Epithelial cell of proximal tubule (primary cell): ENCODE data around the gene MRPS27. TPM values are rescaled to one million over a fixed set of nuclear protein-coding genes. Genes with fewer than 3 reads are reported as not detected.

Experiments
- DNase-seq: peaks from one replicate; pipeline ENCODE4 v3.0.0-alpha.2; 2011; ENCODE audit warnings: low read depth
- H3K4me3 ChIP-seq: 2 replicates; pipeline ENCODE4 v1.5.1; 2011; ENCODE audit warnings: low read depth, mild to moderate bottlenecking, low read length
- total RNA-seq: library from RNA; depleted of rRNA; stranded (reverse); fragments of >200 nt; gene quantifications from 2 replicates; pipeline ENCODE4 v1.2.3, GENCODE V29; 2015
- TF ChIP-seq, protein P1 (sequence below): conservative IDR thresholded peaks from 2 replicates; pipeline ENCODE4 v1.5.1; 2012; ENCODE audit warnings: low read depth, mild to moderate bottlenecking, low read length

The MRPS27 gene
- total RNA-seq, 1 donor from 2014 or later = 54.4 TPM

DNA sequence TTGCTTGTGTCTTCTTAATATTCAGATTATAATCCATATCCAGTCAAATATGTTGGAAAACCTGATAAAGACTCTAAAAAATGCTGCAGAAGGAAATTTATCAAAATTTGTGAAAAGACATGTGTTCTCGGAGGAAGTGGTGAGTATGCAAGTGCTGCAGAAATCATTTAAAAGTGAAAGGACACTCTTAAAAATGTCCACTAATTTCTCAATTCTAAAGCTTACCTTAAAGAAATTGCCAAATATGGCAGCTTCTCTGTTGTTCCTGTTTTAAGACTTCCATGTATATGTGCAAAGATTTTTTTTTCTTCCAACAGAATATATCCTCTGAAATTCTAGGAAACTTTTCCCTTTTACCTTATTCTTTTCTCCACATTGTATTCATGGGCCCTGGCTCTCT is 32.6 kb upstream of the MRPS27 start:
- no peak for DNase-seq
- TF ChIP-seq, protein P1, sequence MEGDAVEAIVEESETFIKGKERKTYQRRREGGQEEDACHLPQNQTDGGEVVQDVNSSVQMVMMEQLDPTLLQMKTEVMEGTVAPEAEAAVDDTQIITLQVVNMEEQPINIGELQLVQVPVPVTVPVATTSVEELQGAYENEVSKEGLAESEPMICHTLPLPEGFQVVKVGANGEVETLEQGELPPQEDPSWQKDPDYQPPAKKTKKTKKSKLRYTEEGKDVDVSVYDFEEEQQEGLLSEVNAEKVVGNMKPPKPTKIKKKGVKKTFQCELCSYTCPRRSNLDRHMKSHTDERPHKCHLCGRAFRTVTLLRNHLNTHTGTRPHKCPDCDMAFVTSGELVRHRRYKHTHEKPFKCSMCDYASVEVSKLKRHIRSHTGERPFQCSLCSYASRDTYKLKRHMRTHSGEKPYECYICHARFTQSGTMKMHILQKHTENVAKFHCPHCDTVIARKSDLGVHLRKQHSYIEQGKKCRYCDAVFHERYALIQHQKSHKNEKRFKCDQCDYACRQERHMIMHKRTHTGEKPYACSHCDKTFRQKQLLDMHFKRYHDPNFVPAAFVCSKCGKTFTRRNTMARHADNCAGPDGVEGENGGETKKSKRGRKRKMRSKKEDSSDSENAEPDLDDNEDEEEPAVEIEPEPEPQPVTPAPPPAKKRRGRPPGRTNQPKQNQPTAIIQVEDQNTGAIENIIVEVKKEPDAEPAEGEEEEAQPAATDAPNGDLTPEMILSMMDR = no peak
- no peak overlapping the region for H3K4me3 ChIP-seq

DNA sequence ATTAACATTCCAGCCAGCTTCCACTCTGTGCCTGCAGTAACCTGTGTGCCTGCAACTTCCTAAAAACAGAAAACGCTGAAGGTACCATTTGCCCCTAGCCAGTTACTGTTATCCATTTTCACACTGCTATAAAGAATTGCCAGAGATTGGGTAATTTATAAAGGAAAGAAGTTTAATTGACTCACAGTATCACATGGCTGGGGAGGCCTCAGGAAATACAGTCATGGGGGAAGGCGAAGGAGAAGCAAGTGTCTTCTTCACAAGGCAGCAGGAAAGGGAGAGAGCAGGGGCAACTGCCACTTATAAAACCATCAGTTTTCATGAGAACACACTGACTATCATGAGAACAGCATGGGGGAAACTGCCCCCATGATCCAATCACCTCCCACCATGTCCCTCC is 31.3 kb upstream of the MRPS27 start:
- TF ChIP-seq, protein P1 = no peak
- DNase-seq = no peak

DNA sequence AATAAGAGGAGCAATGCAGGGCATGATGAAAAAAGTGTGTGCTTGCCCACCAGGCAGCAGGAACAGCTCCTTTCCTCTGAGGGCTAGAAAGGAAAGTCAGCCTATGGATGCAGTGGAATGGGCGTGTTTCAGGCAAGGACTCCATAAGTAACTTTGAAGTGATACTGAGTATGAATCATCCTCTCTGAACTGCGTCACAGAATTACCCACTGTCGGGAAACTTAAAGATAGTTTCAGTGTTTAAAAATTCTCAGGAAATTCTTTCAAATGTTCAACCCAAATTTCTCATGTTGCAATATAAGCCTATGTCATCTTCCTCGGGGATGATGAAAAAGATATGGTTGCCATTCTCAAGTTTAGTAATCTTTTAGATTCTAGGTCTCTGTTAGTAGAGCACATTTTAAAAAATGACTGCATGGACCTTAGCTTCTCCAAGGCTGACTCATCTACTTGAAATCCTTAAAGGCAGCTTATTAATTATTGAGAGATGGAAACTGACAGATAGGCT is 27.8 kb upstream of the MRPS27 start:
- H3K4me3 ChIP-seq = no peak overlapping the region
- TF ChIP-seq, protein P1 = no peak
- no peak for DNase-seq

More for the DNA sequence above, 31.3 kb upstream of the MRPS27 start:
- no peak overlapping the region for H3K4me3 ChIP-seq

DNA sequence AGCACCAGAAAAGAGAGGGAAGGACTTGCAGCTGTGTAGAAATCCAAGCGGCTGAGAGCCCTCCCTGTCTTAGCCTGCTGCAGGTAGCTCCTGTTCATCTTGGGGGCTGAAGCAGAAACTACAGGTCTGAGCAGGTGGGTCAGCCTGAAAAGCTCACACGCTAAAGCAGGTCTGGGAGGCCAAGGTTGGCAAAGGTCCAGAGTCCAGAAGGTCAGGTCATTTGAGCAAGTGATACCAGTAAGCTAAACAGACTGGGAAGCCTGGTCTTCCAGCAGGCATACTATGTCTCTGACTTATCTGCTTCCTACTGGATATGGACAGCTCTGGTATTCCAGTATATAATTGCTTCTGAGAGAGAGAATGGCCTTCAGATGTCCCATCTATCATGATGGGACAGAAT is 26.4 kb upstream of the MRPS27 start:
- no peak for DNase-seq
- TF ChIP-seq, protein P1 = no peak
- no peak overlapping the region for H3K4me3 ChIP-seq

DNA sequence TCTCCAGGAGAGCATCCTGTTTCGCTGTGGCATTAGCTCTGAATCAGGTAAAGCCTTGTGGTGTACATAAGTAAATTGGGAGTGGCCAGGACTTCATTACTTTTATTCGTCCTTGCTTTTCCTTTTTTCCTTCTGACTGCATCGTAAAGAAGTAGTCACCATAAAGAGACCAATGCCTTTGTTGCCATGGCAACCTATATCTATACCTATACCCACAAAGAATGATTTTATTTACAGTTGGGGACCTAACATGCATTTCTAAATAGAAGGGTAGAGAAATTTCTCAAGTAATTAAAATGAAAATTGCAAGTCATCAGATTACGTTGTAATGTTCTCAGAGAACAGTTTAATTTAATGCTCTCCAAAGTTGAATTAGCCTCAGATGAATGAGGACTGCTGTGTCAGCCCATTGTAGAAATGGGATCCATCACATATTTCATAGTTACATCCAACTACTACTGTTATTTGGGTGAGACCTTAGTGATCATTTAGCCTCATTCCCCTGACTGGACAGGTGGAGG is 18.7 kb upstream of the MRPS27 start:
- DNase-seq = no peak
- no peak overlapping the region for H3K4me3 ChIP-seq
- TF ChIP-seq, protein P1 = no peak

DNA sequence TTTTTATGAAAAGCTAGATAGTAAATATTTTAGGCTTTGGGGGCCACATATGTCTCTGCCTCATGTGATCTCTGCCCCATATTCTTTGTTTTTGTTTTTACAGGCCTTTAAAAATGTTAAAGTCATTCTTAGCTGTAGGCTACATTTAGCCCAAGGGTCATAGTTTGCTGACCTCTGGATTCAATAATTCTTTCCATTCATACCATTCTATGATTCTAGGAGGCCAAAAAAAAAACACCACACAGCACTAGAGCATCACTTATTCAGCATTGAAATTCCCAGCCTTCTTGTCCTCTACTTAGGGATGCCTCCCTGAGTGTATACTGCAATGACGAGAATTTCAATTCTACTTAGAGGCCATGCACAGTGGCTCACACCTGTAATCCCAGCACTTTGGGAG is 17.1 kb upstream of the MRPS27 start:
- no peak overlapping the region for H3K4me3 ChIP-seq
- DNase-seq = no peak
- TF ChIP-seq, protein P1 = no peak

DNA sequence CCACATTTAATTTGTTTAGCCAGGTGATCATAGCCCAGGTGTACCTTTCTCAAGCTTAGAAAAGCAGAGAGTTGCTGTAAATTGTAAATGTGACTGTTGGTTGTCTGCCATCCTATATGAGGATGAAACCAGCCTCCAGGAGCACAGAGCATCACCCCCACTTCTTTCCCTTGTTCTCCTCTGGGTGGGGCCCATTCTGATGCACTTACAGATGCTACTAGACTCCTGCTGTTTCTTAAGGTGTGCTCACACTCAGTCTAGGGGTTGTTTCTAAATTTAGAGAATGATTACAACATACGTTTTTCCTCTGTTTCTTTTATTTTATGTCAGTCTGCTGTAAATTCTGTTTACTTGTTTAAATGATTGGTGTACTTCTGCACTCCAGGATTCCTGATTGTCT is 10.7 kb upstream of the MRPS27 start:
- TF ChIP-seq, protein P1 = no peak
- no peak overlapping the region for H3K4me3 ChIP-seq
- no peak for DNase-seq
